Suprapubic skin (tissue), 3 donors: ENCODE measurements around the gene C9orf40.

ENCODE experiments used
- EP300 ChIP-seq: sonication (generic); formaldehyde crosslinking; IDR thresholded peaks from one replicate; pipeline ENCODE4 v1.6.1; 2017; ENCODE audit warnings: antibody characterized with exemption
- TF ChIP-seq, protein P1 (sequence below), 2 donors: fragments of 200-600 bp in 1 of 2; fragments of 450-650 bp in 1 of 2; sonication (generic) in 1 of 2; IDR thresholded peaks; one replicate each; pipeline ENCODE4 v1.5.1; 2016 to 2019; ENCODE audit warnings: antibody characterized with exemption in 2 of 2, mild to moderate bottlenecking in 1 of 2, moderate library complexity in 1 of 2

DNA sequence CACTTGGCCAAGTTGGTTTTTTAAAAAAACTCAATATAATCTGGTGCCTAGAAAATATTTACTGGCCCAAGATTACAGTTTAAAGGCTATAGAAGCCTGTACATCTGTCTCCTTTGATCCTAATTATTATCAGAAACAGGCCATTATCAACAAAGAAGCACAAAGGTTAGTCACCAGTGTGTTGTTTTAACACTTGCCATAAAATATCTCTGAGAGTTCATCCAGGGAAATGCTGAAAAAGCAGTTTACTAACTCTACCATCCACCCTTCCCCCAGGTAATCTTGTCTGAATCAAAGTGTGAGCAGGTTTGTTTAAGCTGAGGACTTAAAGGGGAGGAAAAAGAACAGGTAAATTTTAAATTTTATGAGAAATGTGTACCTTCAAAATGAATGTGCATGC is 51.7 kb downstream of the C9orf40 start:
- TF ChIP-seq, protein P1, sequence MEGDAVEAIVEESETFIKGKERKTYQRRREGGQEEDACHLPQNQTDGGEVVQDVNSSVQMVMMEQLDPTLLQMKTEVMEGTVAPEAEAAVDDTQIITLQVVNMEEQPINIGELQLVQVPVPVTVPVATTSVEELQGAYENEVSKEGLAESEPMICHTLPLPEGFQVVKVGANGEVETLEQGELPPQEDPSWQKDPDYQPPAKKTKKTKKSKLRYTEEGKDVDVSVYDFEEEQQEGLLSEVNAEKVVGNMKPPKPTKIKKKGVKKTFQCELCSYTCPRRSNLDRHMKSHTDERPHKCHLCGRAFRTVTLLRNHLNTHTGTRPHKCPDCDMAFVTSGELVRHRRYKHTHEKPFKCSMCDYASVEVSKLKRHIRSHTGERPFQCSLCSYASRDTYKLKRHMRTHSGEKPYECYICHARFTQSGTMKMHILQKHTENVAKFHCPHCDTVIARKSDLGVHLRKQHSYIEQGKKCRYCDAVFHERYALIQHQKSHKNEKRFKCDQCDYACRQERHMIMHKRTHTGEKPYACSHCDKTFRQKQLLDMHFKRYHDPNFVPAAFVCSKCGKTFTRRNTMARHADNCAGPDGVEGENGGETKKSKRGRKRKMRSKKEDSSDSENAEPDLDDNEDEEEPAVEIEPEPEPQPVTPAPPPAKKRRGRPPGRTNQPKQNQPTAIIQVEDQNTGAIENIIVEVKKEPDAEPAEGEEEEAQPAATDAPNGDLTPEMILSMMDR (IDR thresholded peaks at IDR 0.05) = no peak
- no peak for TF ChIP-seq EP300
